Measurements from ENCODE around the gene EBLN2. TPM values are rescaled to one million over a fixed set of nuclear protein-coding genes. Genes with fewer than 3 reads are reported as not detected.

EBLN2 gene
- total and polyA plus RNA-seq, 2 donors (not counting 3 experiments of a cell fraction or from before 2014, with no cell fraction given) = 2.5 to 7.3 TPM

DNA sequence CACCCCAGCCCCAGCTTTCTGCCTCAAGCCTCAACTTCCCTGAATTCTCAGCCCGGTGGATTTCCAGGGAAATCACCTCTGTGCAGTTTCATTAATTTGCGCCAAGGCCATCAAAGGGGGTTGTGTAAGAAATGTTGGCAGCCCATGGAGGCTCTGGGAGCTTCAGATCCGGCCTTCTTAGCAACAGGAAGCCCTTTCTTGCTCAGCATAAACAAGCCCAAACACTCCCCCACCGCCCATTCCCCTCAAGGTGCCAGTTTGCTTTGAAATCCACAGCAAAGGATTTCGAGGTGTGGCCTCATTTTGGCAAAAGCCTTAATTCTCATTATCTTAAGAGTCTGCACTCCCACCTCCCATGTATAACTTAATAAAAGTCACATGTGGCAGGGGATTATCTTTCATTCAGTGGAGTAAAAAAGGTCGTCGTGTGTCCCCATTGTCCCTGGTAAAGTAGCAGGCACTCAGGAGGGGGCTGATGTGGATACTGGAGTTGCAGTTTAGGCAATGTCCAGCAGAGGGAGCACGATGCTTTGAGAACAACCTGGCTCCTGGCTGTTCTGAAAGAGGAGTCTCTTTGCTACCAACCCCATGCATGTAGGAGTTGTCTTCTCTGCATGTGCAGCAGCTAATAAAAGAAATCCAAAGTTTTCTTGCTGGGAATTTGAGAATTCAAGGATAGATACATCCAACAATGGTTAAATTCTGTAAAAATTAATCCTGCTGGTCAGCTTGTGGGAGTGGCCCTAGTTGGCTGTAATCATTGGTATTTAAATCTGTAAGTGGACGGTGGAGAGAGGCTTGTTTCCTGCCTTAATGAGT, 39.5 kb downstream of the EBLN2 start:
- Histone ChIP-seq H3K4me1 (ENCODE audit: control insufficient read depth, extremely low read depth, insufficient read depth, low read length) (no peaks in the 10 kb centered on the region), H4K20me1 (replicated peaks; ENCODE audit: control insufficient read depth, extremely low read depth, insufficient read depth, low read length) (no peaks in the 10 kb centered on the region), H3K27me3 (ENCODE audit: control insufficient read depth in 2 of 2, insufficient read depth in 2 of 2, low read length in 2 of 2) (no peaks in the 10 kb centered on the region), H3K9me3 (replicated peaks; ENCODE audit: control insufficient read depth, insufficient read depth, low read length) (no peaks in the 10 kb centered on the region), H3K79me2 (ENCODE audit: control insufficient read depth, insufficient read depth, low read length) (no peaks in the 10 kb centered on the region), H3K9me1 (replicated peaks; ENCODE audit: control insufficient read depth, extremely low read depth, insufficient read depth, low read length) (no peaks in the 10 kb centered on the region), H3K27ac (ENCODE audit: insufficient read depth, low read depth, low read length) (no peak overlapping the region), H3K4me2 (ENCODE audit: insufficient read depth, low read length) (no peak overlapping the region), H3K4me3 (replicated peaks in 1 of 3; ENCODE audit: insufficient read depth in 1 of 3, low read depth in 1 of 3, low read length in 3 of 3) (no peak overlapping the region), H3K36me3 (ENCODE audit: control insufficient read depth in 2 of 2, extremely low read depth in 1 of 2, insufficient read depth in 2 of 2, low read length in 2 of 2) (no peaks in the 10 kb centered on the region), H3K9ac (replicated peaks; ENCODE audit: extremely low read depth, insufficient read depth, low read length) (no peak overlapping the region), H2AFZ (ENCODE audit: low read depth, low read length) (no peak overlapping the region)
- TF ChIP-seq POLR2AphosphoS5 (IDR thresholded peaks at IDR 0.05; ENCODE audit: insufficient read depth, low read depth, low read length) = no peak
- TF ChIP-seq, protein P1, sequence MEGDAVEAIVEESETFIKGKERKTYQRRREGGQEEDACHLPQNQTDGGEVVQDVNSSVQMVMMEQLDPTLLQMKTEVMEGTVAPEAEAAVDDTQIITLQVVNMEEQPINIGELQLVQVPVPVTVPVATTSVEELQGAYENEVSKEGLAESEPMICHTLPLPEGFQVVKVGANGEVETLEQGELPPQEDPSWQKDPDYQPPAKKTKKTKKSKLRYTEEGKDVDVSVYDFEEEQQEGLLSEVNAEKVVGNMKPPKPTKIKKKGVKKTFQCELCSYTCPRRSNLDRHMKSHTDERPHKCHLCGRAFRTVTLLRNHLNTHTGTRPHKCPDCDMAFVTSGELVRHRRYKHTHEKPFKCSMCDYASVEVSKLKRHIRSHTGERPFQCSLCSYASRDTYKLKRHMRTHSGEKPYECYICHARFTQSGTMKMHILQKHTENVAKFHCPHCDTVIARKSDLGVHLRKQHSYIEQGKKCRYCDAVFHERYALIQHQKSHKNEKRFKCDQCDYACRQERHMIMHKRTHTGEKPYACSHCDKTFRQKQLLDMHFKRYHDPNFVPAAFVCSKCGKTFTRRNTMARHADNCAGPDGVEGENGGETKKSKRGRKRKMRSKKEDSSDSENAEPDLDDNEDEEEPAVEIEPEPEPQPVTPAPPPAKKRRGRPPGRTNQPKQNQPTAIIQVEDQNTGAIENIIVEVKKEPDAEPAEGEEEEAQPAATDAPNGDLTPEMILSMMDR (IDR thresholded peaks at IDR 0.05; ENCODE audit: extremely low read depth in 1 of 2, insufficient read depth in 1 of 2, low read depth in 1 of 2, low read length in 2 of 2) = peak; percentile 79 to 86
- no TSS peak for BruUV-seq (replicated peaks)
- dilution Hi-C loops (cut with MboI; ENCODE audit: extremely low pct_ligation_motif_present, low sequenced_read_pairs) = no loop called here
- intact Hi-C loops (cut with micrococcal nuclease) = loop anchor here (1.0 kb wide), 2 partner anchors 331 to 401 kb away; no protein-coding TSS in a partner anchor
- CTCF ChIA-PET = interaction anchor here (0.9 to 5.4 kb wide), 3 partner anchors 9 to 400 kb away, joined by 3 to 43 read pairs (median 5); no protein-coding TSS in a partner anchor
- DNase-seq (ENCODE audit: low read depth, low spot score) (peak; percentile 70), FAIRE-seq (peak; percentile 89)
- POLR2A ChIA-PET = no interaction called here

DNA sequence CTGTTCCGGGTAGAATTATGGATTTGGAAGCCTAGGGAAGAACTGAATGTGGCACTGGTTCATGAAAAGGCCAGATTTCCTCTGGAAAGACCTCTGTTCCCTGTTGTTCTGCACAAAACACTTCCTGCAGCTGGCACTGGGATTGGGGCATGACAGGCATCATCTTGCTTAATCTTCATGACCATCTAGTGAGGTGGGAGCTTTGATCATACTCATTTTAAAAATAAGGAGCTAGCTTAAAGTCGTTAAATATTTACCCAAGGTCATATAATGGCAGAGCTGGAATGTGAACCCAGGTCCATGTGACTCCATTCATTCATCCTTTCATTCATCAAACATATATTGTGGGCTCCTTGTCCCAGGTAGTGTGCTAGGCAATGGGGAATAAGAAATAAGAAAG, 40.4 kb downstream of the EBLN2 start:
- dilution Hi-C loops (cut with MboI; ENCODE audit: extremely low pct_ligation_motif_present, low sequenced_read_pairs) = no loop called here
- Histone ChIP-seq H3K27me3 (ENCODE audit: control insufficient read depth in 2 of 2, insufficient read depth in 2 of 2, low read length in 2 of 2) (no peaks in the 10 kb centered on the region), H3K4me2 (ENCODE audit: insufficient read depth, low read length) (no peak overlapping the region), H4K20me1 (replicated peaks; ENCODE audit: control insufficient read depth, extremely low read depth, insufficient read depth, low read length) (no peaks in the 10 kb centered on the region), H3K9me3 (replicated peaks; ENCODE audit: control insufficient read depth, insufficient read depth, low read length) (no peaks in the 10 kb centered on the region), H3K36me3 (ENCODE audit: control insufficient read depth in 2 of 2, extremely low read depth in 1 of 2, insufficient read depth in 2 of 2, low read length in 2 of 2) (no peaks in the 10 kb centered on the region), H3K9me1 (replicated peaks; ENCODE audit: control insufficient read depth, extremely low read depth, insufficient read depth, low read length) (no peaks in the 10 kb centered on the region), H3K4me3 (replicated peaks in 1 of 3; ENCODE audit: insufficient read depth in 1 of 3, low read depth in 1 of 3, low read length in 3 of 3) (no peak overlapping the region), H2AFZ (ENCODE audit: low read depth, low read length) (no peak overlapping the region), H3K9ac (replicated peaks; ENCODE audit: extremely low read depth, insufficient read depth, low read length) (no peak overlapping the region), H3K4me1 (ENCODE audit: control insufficient read depth, extremely low read depth, insufficient read depth, low read length) (no peaks in the 10 kb centered on the region), H3K79me2 (ENCODE audit: control insufficient read depth, insufficient read depth, low read length) (no peaks in the 10 kb centered on the region), H3K27ac (ENCODE audit: insufficient read depth, low read depth, low read length) (no peak overlapping the region)
- DNase-seq (ENCODE audit: low read depth, low spot score) (no peak), FAIRE-seq (no peak)
- no TSS peak for BruUV-seq (replicated peaks)
- ChIA-PET CTCF (interaction anchor here (1.4 to 5.4 kb wide), 2 partner anchors 8 to 399 kb away, joined by 5 to 43 read pairs; no protein-coding TSS in a partner anchor), POLR2A (no interaction called here)
- intact Hi-C loops (cut with micrococcal nuclease) = loop anchor here (1.0 kb wide), 2 partner anchors 330 to 400 kb away; no protein-coding TSS in a partner anchor
- TF ChIP-seq GATA2 (IDR thresholded peaks at IDR 0.05; ENCODE audit: insufficient read depth, insufficient read length, low read depth, low read length) (no peak), EZH2 (IDR thresholded peaks at IDR 0.05; ENCODE audit: borderline replicate concordance, low read depth, low read length, severe bottlenecking) (no peak), POLR2A (IDR thresholded peaks at IDR 0.05; ENCODE audit: low read depth, low read length) (no peak), JUN (IDR thresholded peaks at IDR 0.05; ENCODE audit: borderline replicate concordance, insufficient read depth, insufficient read length, low read depth) (no peak)
- TF ChIP-seq, protein P2, sequence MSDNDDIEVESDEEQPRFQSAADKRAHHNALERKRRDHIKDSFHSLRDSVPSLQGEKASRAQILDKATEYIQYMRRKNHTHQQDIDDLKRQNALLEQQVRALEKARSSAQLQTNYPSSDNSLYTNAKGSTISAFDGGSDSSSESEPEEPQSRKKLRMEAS (IDR thresholded peaks at IDR 0.05; ENCODE audit: insufficient read depth, insufficient read length) = no peak
- TF ChIP-seq, protein P1 (IDR thresholded peaks at IDR 0.05; ENCODE audit: extremely low read depth in 1 of 2, insufficient read depth in 1 of 2, low read depth in 1 of 2, low read length in 2 of 2) = no peak
